H1 (cell line): ENCODE data around the gene ALG14. TPM values are rescaled to one million over a fixed set of nuclear protein-coding genes. Genes with fewer than 3 reads are reported as not detected.

Experiments
- CTCF ChIA-PET: fragments of 300-600 bp; sonication (Branson Sonifier 250); formaldehyde crosslinking; loops from one replicate; lab custom pipeline; 2021; ENCODE audit not compliant: partially characterized antibody; lab: Charles Lee
- POLR2A ChIA-PET: fragments of 300-600 bp; sonication (Branson Sonifier 250); formaldehyde crosslinking; loops from one replicate; lab custom pipeline; 2021; ENCODE audit warnings: inconsistent platforms; ENCODE audit not compliant: partially characterized antibody; lab: Charles Lee
- DNase-seq, 2 experiments: peaks; one replicate each; pipeline versions ENCODE4 v3.0.0 to v3.0.0-alpha.2; 2010 to 2022; ENCODE audit warnings: low spot score in 2 of 2, low read depth in 1 of 2, mixed read lengths in 1 of 2
- FAIRE-seq: peaks from 2 replicates; lab custom pipeline; 2011; peaks lifted over from hg19 to GRCh38; lab: Jason Lieb, UNC
- H2AFZ ChIP-seq: 2 replicates; pipeline ENCODE4 v1.8.1; 2012; ENCODE audit warnings: low read length, inconsistent platforms
- H2AK5ac ChIP-seq: 2 replicates; pipeline ENCODE4 v1.6.1; 2013; ENCODE audit warnings: low read depth, low read length
- H2BK120ac ChIP-seq: replicated peaks from 2 replicates; pipeline ENCODE3; 2013; ENCODE audit warnings: low read depth, low read length, inconsistent platforms
- H2BK12ac ChIP-seq: 2 replicates; pipeline ENCODE4 v1.6.1; 2013; ENCODE audit warnings: low read depth, low read length
- H2BK15ac ChIP-seq: 2 replicates; pipeline ENCODE4 v1.6.1; 2013; ENCODE audit warnings: low read length
- H2BK20ac ChIP-seq: 2 replicates; pipeline ENCODE4 v1.6.1; 2013; ENCODE audit warnings: low read length
- H2BK5ac ChIP-seq: 2 replicates; pipeline ENCODE4 v1.6.1; 2013; ENCODE audit warnings: low read depth, low read length
- H3K14ac ChIP-seq: 2 replicates; pipeline ENCODE4 v1.6.1; 2013; ENCODE audit warnings: inconsistent platforms; ENCODE audit not compliant: insufficient read length
- H3K18ac ChIP-seq: 2 replicates; pipeline ENCODE4 v1.6.1; 2013; ENCODE audit warnings: low read length; ENCODE audit errors: extremely low read depth
- H3K23ac ChIP-seq: 2 replicates; pipeline ENCODE4 v1.6.1; 2013; ENCODE audit warnings: inconsistent platforms; ENCODE audit not compliant: insufficient read length
- H3K23me2 ChIP-seq: 2 replicates; pipeline ENCODE4 v1.6.1; 2013; ENCODE audit warnings: low read depth, low read length
- H3K27ac ChIP-seq: 2 replicates; pipeline ENCODE4 v1.6.1; 2011; ENCODE audit warnings: low read depth, low read length, inconsistent platforms
- H3K27me3 ChIP-seq, 4 experiments: replicated peaks in 1 of 4; 1 replicate in 1 of 4; 2 replicates in 3 of 4; pipeline versions ENCODE4 v1.6.1 to v1.8.1; 2011 to 2013; ENCODE audit warnings: low read length in 3 of 4, mild to moderate bottlenecking in 3 of 4, inconsistent platforms in 2 of 4, mixed read lengths in 2 of 4, moderate library complexity in 1 of 4; ENCODE audit not compliant: control insufficient read depth in 3 of 4, insufficient read depth in 3 of 4; ENCODE audit errors: extremely low read depth in 1 of 4
- H3K36me3 ChIP-seq, 4 experiments: 2 replicates each; pipeline versions ENCODE4 v1.6.1 to v1.8.1; 2011 to 2013; ENCODE audit warnings: mild to moderate bottlenecking in 4 of 4, low read length in 3 of 4, moderate library complexity in 2 of 4, control low read depth in 1 of 4, inconsistent platforms in 1 of 4; ENCODE audit not compliant: insufficient read depth in 4 of 4, control insufficient read depth in 2 of 4
- H3K4ac ChIP-seq: replicated peaks from 2 replicates; pipeline ENCODE3; 2013; ENCODE audit warnings: low read length, low read depth, mixed read lengths, inconsistent platforms; ENCODE audit not compliant: insufficient read length
- H3K4me1 ChIP-seq, 4 experiments: replicated peaks in 1 of 4; 1 replicate in 1 of 4; 2 replicates in 3 of 4; pipeline versions ENCODE4 v1.6.1 to v1.8.1; 2011 to 2013; ENCODE audit warnings: low read length in 3 of 4, inconsistent platforms in 2 of 4, mixed read lengths in 1 of 4; ENCODE audit not compliant: insufficient read depth in 4 of 4, control insufficient read depth in 3 of 4
- H3K4me2 ChIP-seq, 2 experiments: 2 replicates each; pipeline versions ENCODE4 v1.6.1 to v1.8.1; 2011 to 2013; ENCODE audit warnings: low read depth in 2 of 2, low read length in 2 of 2, control low read depth in 1 of 2, inconsistent platforms in 1 of 2, mild to moderate bottlenecking in 1 of 2; ENCODE audit not compliant: insufficient read depth in 1 of 2
- H3K4me3 ChIP-seq, 4 experiments: fragments of 200-600, 300-600 bp in 1 of 4; sonication (generic), shearing (Covaris generic), sonication (Bioruptor Twin) in 1 of 4; 2 replicates each; pipeline versions ENCODE4 v1.5.1 to v1.8.1; 2011 to 2016; ENCODE audit warnings: low read length in 4 of 4, low read depth in 3 of 4, control low read depth in 2 of 4, inconsistent platforms in 2 of 4, mild to moderate bottlenecking in 2 of 4, mixed read lengths in 1 of 4, moderate library complexity in 1 of 4; ENCODE audit not compliant: insufficient read depth in 2 of 4; ENCODE audit errors: extremely low read depth in 1 of 4
- H3K56ac ChIP-seq: replicated peaks from 2 replicates; pipeline ENCODE3; 2013; ENCODE audit warnings: low read depth, mild to moderate bottlenecking, mixed read lengths, low read length, inconsistent platforms; ENCODE audit not compliant: insufficient read length
- H3K79me1 ChIP-seq: 2 replicates; pipeline ENCODE4 v1.6.1; 2013; ENCODE audit warnings: low read depth, low read length, control low read depth
- H3K79me2 ChIP-seq, 2 experiments: 2 replicates each; pipeline versions ENCODE4 v1.6.1 to v1.8.1; 2012 to 2013; ENCODE audit warnings: low read length in 2 of 2, mild to moderate bottlenecking in 2 of 2, inconsistent platforms in 1 of 2; ENCODE audit not compliant: insufficient read depth in 2 of 2, control insufficient read depth in 1 of 2
- H3K9ac ChIP-seq, 4 experiments: replicated peaks in 1 of 4; 1 replicate in 1 of 4; 2 replicates in 3 of 4; pipeline versions ENCODE4 v1.6.1 to v1.8.1; 2011 to 2013; ENCODE audit warnings: low read depth in 3 of 4, low read length in 3 of 4, control low read depth in 2 of 4, mild to moderate bottlenecking in 2 of 4, moderate library complexity in 2 of 4, inconsistent platforms in 1 of 4; ENCODE audit errors: extremely low read depth in 1 of 4
- H3K9me3 ChIP-seq, 2 experiments: 2 replicates each; pipeline versions ENCODE4 v1.6.1 to v1.8.1; 2012 to 2013; ENCODE audit warnings: mild to moderate bottlenecking in 2 of 2, moderate library complexity in 2 of 2, control low read depth in 1 of 2, inconsistent platforms in 1 of 2, low read depth in 1 of 2, low read length in 1 of 2, mixed read lengths in 1 of 2; ENCODE audit not compliant: insufficient read depth in 2 of 2
- H4K20me1 ChIP-seq, 2 experiments: replicated peaks in 1 of 2; 2 replicates each; pipeline versions ENCODE3 to v1.8.1; 2011 to 2013; ENCODE audit warnings: inconsistent platforms in 2 of 2, low read length in 2 of 2, mild to moderate bottlenecking in 1 of 2; ENCODE audit not compliant: insufficient read depth in 2 of 2, control insufficient read depth in 1 of 2
- H4K5ac ChIP-seq: 2 replicates; pipeline ENCODE4 v1.6.1; 2013; ENCODE audit warnings: low read length, low read depth, mixed read lengths, inconsistent platforms; ENCODE audit not compliant: insufficient read length
- H4K8ac ChIP-seq: 2 replicates; pipeline ENCODE4 v1.8.0; 2013; ENCODE audit warnings: mild to moderate bottlenecking, moderate library complexity, low read length, inconsistent platforms; ENCODE audit not compliant: insufficient read depth; ENCODE audit errors: extremely low read depth
- H4K91ac ChIP-seq: replicated peaks from 2 replicates; pipeline ENCODE3; 2013; ENCODE audit warnings: low read length, mixed read lengths, inconsistent platforms; ENCODE audit not compliant: insufficient read length
- ATF2 ChIP-seq: IDR thresholded peaks from 2 replicates; pipeline ENCODE4 v1.6.1; 2012; ENCODE audit warnings: low read length, inconsistent platforms
- BRCA1 ChIP-seq: IDR thresholded peaks from 2 replicates; pipeline ENCODE4 v1.6.1; 2012; ENCODE audit warnings: low read depth, low read length, improper control_type of control experiment
- EZH2 ChIP-seq: fragments of 200-600 bp; sonication (generic); IDR thresholded peaks from 2 replicates; pipeline ENCODE4 v1.7.1; 2012; ENCODE audit warnings: low read depth, mild to moderate bottlenecking, moderate library complexity, low read length, inconsistent platforms; ENCODE audit not compliant: severe bottlenecking
- GTF2F1 ChIP-seq: IDR thresholded peaks from 2 replicates; pipeline ENCODE4 v1.6.1; 2012; ENCODE audit warnings: low read depth, low read length, improper control_type of control experiment, borderline replicate concordance
- JUND ChIP-seq: IDR thresholded peaks from 2 replicates; pipeline ENCODE4 v1.6.1; 2011; ENCODE audit warnings: mild to moderate bottlenecking, improper control_type of control experiment, low read length
- KDM4A ChIP-seq: IDR thresholded peaks from one replicate; pipeline ENCODE4 v1.7.1; 2012; ENCODE audit warnings: low read depth, mild to moderate bottlenecking, moderate library complexity, low read length, inconsistent platforms; ENCODE audit not compliant: severe bottlenecking
- RBBP5 ChIP-seq: IDR thresholded peaks from 2 replicates; pipeline ENCODE4 v1.7.1; 2012; ENCODE audit warnings: low read depth, mild to moderate bottlenecking, inconsistent platforms, low read length, moderate library complexity, borderline replicate concordance
- SIN3A ChIP-seq, 2 experiments: IDR thresholded peaks in 1 of 2; conservative IDR thresholded peaks in 1 of 2; 2 replicates each; pipeline ENCODE4 v1.6.1; 2011 to 2012; ENCODE audit warnings: low read length in 2 of 2, improper control_type of control experiment in 1 of 2, low read depth in 1 of 2, mild to moderate bottlenecking in 1 of 2
- SIRT6 ChIP-seq: IDR thresholded peaks from one replicate; pipeline ENCODE4 v1.7.1; 2012; ENCODE audit warnings: low read length, inconsistent platforms
- SIX5 ChIP-seq: IDR thresholded peaks from 2 replicates; pipeline ENCODE4 v1.6.1; 2011; ENCODE audit warnings: mild to moderate bottlenecking, low read depth, low read length
- USF2 ChIP-seq: IDR thresholded peaks from 2 replicates; pipeline ENCODE4 v1.6.1; 2011; ENCODE audit warnings: low read length, improper control_type of control experiment
- WGBS, 2 experiments: shearing (Covaris generic) in 1 of 2; methylation state at CpG; one replicate each; pipeline versions ENCODE4 v1.1.6 to v1.1.7; 2013 to 2015; ENCODE audit warnings: low lambda C conversion rate in 2 of 2, mixed read lengths in 2 of 2, inconsistent platforms in 1 of 2, low coverage in 1 of 2, missing lambda C conversion rate in 1 of 2; ENCODE audit not compliant: insufficient replicate concordance in 2 of 2, insufficient coverage in 1 of 2, insufficient read length in 1 of 2; ENCODE audit errors: extremely low coverage in 1 of 2, missing lambda C conversion rate in 1 of 2; 5-methylcytosine and 5-hydroxymethylcytosine counted together
- polyA plus RNA-seq, 7 experiments: library from polyadenylated mRNA; depleted of rRNA in 3 of 7; stranded (reverse) in 5 of 7; unstranded in 2 of 7; fragments of >200 nt in 5 of 7; fragments of 200-250 nt in 2 of 7; gene quantifications; 1 replicate in 5 of 7; 2 replicates in 1 of 7; 4 replicates in 1 of 7; pipeline versions ENCODE4 v1.2.1 to v1.2.3, GENCODE V29; 2011 to 2013; ENCODE audit warnings: missing spikeins in 2 of 7, mixed read lengths in 2 of 7
- total RNA-seq: library from RNA; stranded (reverse); fragmentation: NEBNext Ultra II Directional; extraction: Animal tissue kit (Norgen Biotek cat#: 25700); gene quantifications from 2 replicates; pipeline ENCODE4 v1.2.1, GENCODE V29; 2021

Gene ALG14
- total and polyA plus RNA-seq, 2 of the 8 experiments (the other 6 are each of a cell fraction or from before 2014, with no cell fraction given), result 0.95 to 1.3 TPM

DNA sequence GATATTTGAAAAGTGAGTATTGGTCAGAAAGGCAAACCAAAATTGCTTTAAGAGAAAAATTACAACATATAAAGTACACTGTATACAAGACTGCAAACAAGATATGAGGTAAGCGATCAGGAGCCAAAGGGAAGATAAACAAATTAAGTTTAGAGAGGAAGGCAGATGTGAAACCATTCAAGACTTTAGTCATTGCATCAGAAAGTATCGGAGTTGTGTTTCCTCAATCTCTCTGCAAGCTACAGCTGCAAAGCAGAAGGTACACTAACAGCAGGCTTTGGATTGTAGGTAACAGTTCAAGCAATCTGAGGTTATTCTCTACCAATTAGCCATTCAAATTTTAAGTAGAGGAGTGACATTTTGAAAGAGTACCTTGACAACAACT, 23.1 kb upstream of the ALG14 start:
- H4K8ac ChIP-seq, result no peak overlapping the region
- H4K5ac ChIP-seq, result no peak overlapping the region
- H3K4me2 ChIP-seq, result no peak overlapping the region
- H3K9ac ChIP-seq, result no peak overlapping the region
- no peaks in the 10 kb centered on the region for H3K36me3 ChIP-seq
- H3K9me3 ChIP-seq, result peaks cover 0 to 2% of the 10 kb centered on the region in 2 experiments; a peak in 1 of 4 replicates
- no peaks in the 10 kb centered on the region for H3K79me1 ChIP-seq
- H4K20me1 ChIP-seq, result no peaks in the 10 kb centered on the region
- no peak overlapping the region for H4K91ac ChIP-seq
- H2AFZ ChIP-seq, result no peak overlapping the region
- no peak overlapping the region for H3K4me3 ChIP-seq
- no peak overlapping the region for H2BK12ac ChIP-seq
- DNase-seq, result no peak
- CTCF ChIA-PET, result no interaction called here
- POLR2A ChIA-PET, result no interaction called here
- no peaks in the 10 kb centered on the region for H3K79me2 ChIP-seq
- H3K14ac ChIP-seq, result no peak overlapping the region
- FAIRE-seq, result no peak
- H3K23me2 ChIP-seq, result no peaks in the 10 kb centered on the region
- no peaks in the 10 kb centered on the region for H3K4me1 ChIP-seq
- H2BK5ac ChIP-seq, result no peak overlapping the region
- no peak overlapping the region for H3K23ac ChIP-seq
- H2BK20ac ChIP-seq, result no peak overlapping the region
- no peaks in the 10 kb centered on the region for H3K27me3 ChIP-seq
- no peak overlapping the region for H2BK120ac ChIP-seq
- no peak overlapping the region for H2AK5ac ChIP-seq
- no peak overlapping the region for H3K4ac ChIP-seq
- no peak overlapping the region for H3K18ac ChIP-seq
- 88% methylated on average over 2 of the region's 2 CpGs; no CpG with 5 or more reads in 1 of the 2 experiments for WGBS, 2 experiments
- H2BK15ac ChIP-seq, result no peak overlapping the region
- no peak overlapping the region for H3K56ac ChIP-seq
- H3K27ac ChIP-seq, result no peak overlapping the region
- no peak for TF ChIP-seq RBBP5
- TF ChIP-seq EZH2, result no peak
- TF ChIP-seq ATF2, result no peak
- no peak for TF ChIP-seq KDM4A
- no peak for TF ChIP-seq BRCA1
- TF ChIP-seq SIRT6, result no peak
- TF ChIP-seq GTF2F1, result no peak
- no peak for TF ChIP-seq USF2
- TF ChIP-seq JUND, result no peak
- no peak for TF ChIP-seq SIX5
- TF ChIP-seq SIN3A (conservative IDR thresholded peaks at IDR 0.05 in 1 of 2, IDR thresholded peaks at IDR 0.05 in 1 of 2; ENCODE audit: low read depth in 1 of 2, low read length in 2 of 2), result no peak
